Erythroblast (primary cell): ENCODE results near the gene EDA.

ENCODE experiments used
- GATA1 ChIP-seq: IDR thresholded peaks from 2 replicates; pipeline ENCODE4 v1.6.1; 2011; ENCODE audit warnings: low read depth, mild to moderate bottlenecking, control low read depth, low read length, moderate library complexity
- POLR2A ChIP-seq: IDR thresholded peaks from 2 replicates; pipeline ENCODE4 v1.6.1; 2011; ENCODE audit warnings: mild to moderate bottlenecking, low read length

- TF ChIP-seq POLR2A = no peak
- TF ChIP-seq GATA1 = no peak
These were observed 89.9 kb downstream of the EDA start for GRCh38 chrX:69705818-69706217.
